Measurements from ENCODE around the gene TMEM72.

TMEM72 gene

GRCh38 chr10:44878706-44879530 is 32.2 kb upstream of the TMEM72 start:
- Histone ChIP-seq H3K9me3 (ENCODE audit: control insufficient read depth, insufficient read depth, low read length) (no peaks in the 10 kb centered on the region), H3K36me3 (ENCODE audit: control insufficient read depth, insufficient read depth, low read length) (no peaks in the 10 kb centered on the region), H3K4me3 (ENCODE audit: low read depth, low read length) (peak overlapping the region; percentile 60), H3K4me1 (ENCODE audit: control insufficient read depth, insufficient read depth, low read length) (no peaks in the 10 kb centered on the region), H3K27me3 (ENCODE audit: control insufficient read depth, insufficient read depth, low read length) (peaks cover 21% of the 10 kb centered on the region), H3K9ac (ENCODE audit: low read depth, low read length) (peak overlapping the region; percentile 50)

GRCh38 chr10:44879531-44879899 is 31.6 kb upstream of the TMEM72 start:
- H3K9ac ChIP-seq (ENCODE audit: low read depth, low read length): no peak overlapping the region
- H3K4me3 ChIP-seq (ENCODE audit: low read depth, low read length): peak overlapping the region; percentile 60
- H3K27me3 ChIP-seq (ENCODE audit: control insufficient read depth, insufficient read depth, low read length): peaks cover 21% of the 10 kb centered on the region
- no peaks in the 10 kb centered on the region for H3K9me3 ChIP-seq (ENCODE audit: control insufficient read depth, insufficient read depth, low read length)
- no peaks in the 10 kb centered on the region for H3K36me3 ChIP-seq (ENCODE audit: control insufficient read depth, insufficient read depth, low read length)
- no peaks in the 10 kb centered on the region for H3K4me1 ChIP-seq (ENCODE audit: control insufficient read depth, insufficient read depth, low read length)

GRCh38 chr10:44880090-44880715 is 30.9 kb upstream of the TMEM72 start:
- peaks cover 21% of the 10 kb centered on the region for H3K27me3 ChIP-seq (ENCODE audit: control insufficient read depth, insufficient read depth, low read length)
- H3K9ac ChIP-seq (ENCODE audit: low read depth, low read length): no peak overlapping the region
- no peaks in the 10 kb centered on the region for H3K4me1 ChIP-seq (ENCODE audit: control insufficient read depth, insufficient read depth, low read length)
- no peaks in the 10 kb centered on the region for H3K9me3 ChIP-seq (ENCODE audit: control insufficient read depth, insufficient read depth, low read length)
- H3K4me3 ChIP-seq (ENCODE audit: low read depth, low read length): no peak overlapping the region
- no peaks in the 10 kb centered on the region for H3K36me3 ChIP-seq (ENCODE audit: control insufficient read depth, insufficient read depth, low read length)

- Histone ChIP-seq H3K36me3 (ENCODE audit: control insufficient read depth, insufficient read depth, low read length) (no peaks in the 10 kb centered on the region), H3K27me3 (ENCODE audit: control insufficient read depth, insufficient read depth, low read length) (peaks cover 21% of the 10 kb centered on the region)
These were observed 29.5 kb upstream of the TMEM72 start for GRCh38 chr10:44881649-44882048.

GRCh38 chr10:44882166-44882720 is 28.9 kb upstream of the TMEM72 start:
- Histone ChIP-seq H3K4me3 (ENCODE audit: low read depth, low read length) (no peak overlapping the region), H3K9me3 (ENCODE audit: control insufficient read depth, insufficient read depth, low read length) (no peaks in the 10 kb centered on the region), H3K4me1 (ENCODE audit: control insufficient read depth, insufficient read depth, low read length) (no peaks in the 10 kb centered on the region), H3K9ac (ENCODE audit: low read depth, low read length) (no peak overlapping the region), H3K27me3 (ENCODE audit: control insufficient read depth, insufficient read depth, low read length) (peaks cover 21% of the 10 kb centered on the region), H3K36me3 (ENCODE audit: control insufficient read depth, insufficient read depth, low read length) (no peaks in the 10 kb centered on the region)

More at GRCh38 chr10:44881649-44882048, 29.5 kb upstream of the TMEM72 start:
- Histone ChIP-seq H3K9ac (ENCODE audit: low read depth, low read length) (no peak overlapping the region), H3K4me3 (ENCODE audit: low read depth, low read length) (no peak overlapping the region), H3K4me1 (ENCODE audit: control insufficient read depth, insufficient read depth, low read length) (no peaks in the 10 kb centered on the region), H3K9me3 (ENCODE audit: control insufficient read depth, insufficient read depth, low read length) (no peaks in the 10 kb centered on the region)

- H3K9me3 ChIP-seq (ENCODE audit: control insufficient read depth, insufficient read depth, low read length): no peaks in the 10 kb centered on the region
- peaks cover 21% of the 10 kb centered on the region for H3K27me3 ChIP-seq (ENCODE audit: control insufficient read depth, insufficient read depth, low read length)
- H3K4me1 ChIP-seq (ENCODE audit: control insufficient read depth, insufficient read depth, low read length): no peaks in the 10 kb centered on the region
- H3K9ac ChIP-seq (ENCODE audit: low read depth, low read length): no peak overlapping the region
- no peaks in the 10 kb centered on the region for H3K36me3 ChIP-seq (ENCODE audit: control insufficient read depth, insufficient read depth, low read length)
- H3K4me3 ChIP-seq (ENCODE audit: low read depth, low read length): no peak overlapping the region
These were observed 27.4 kb upstream of the TMEM72 start for GRCh38 chr10:44883593-44884331.

DNA sequence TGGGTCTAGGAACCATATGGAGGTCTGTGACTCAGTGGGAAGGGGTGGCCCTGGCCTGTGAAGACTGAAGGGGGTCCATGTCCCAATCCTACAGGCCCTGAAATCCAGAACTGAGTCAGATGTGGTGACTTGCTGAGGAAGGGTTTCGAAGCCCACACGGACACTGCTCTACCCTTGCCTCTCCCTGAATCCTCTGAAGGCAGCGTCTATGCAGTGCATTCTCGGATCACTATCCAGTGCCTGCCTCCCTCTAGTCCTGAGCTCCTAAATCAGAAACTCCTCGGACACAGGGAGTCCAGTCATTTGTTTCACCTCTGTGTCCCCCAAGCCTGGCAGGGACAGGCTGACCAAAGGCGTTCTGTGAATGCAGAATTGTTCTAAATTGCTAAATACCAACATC is 25.4 kb upstream of the TMEM72 start:
- Histone ChIP-seq H3K9me3 (ENCODE audit: control insufficient read depth, insufficient read depth, low read length) (no peaks in the 10 kb centered on the region), H3K27me3 (ENCODE audit: control insufficient read depth, insufficient read depth, low read length) (peaks cover 7% of the 10 kb centered on the region), H3K4me1 (ENCODE audit: control insufficient read depth, insufficient read depth, low read length) (no peaks in the 10 kb centered on the region), H3K36me3 (ENCODE audit: control insufficient read depth, insufficient read depth, low read length) (no peaks in the 10 kb centered on the region), H3K9ac (ENCODE audit: low read depth, low read length) (no peak overlapping the region), H3K4me3 (ENCODE audit: low read depth, low read length) (no peak overlapping the region)

DNA sequence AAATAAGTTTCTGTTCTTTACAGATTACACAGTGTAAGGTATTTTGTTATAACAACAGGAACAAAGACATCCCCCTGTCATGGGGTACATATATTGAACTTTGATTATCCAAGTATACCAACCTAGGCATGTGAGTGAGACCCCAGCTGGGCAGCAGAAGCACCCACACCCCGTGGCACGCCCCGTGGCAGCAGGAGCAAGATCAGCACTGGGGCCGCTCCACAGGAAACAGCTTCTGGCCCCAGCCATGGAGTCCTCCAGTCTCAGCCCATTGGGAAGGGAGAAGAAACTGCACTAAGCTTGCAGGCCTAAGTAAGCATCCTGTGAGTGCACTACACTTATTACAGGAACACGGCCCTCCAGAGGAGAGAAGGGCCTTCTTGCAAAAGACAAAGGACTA is 24.2 kb upstream of the TMEM72 start:
- no peaks in the 10 kb centered on the region for H3K4me1 ChIP-seq (ENCODE audit: control insufficient read depth, insufficient read depth, low read length)
- H3K4me3 ChIP-seq (ENCODE audit: low read depth, low read length): no peak overlapping the region
- peaks cover 2% of the 10 kb centered on the region for H3K27me3 ChIP-seq (ENCODE audit: control insufficient read depth, insufficient read depth, low read length)
- no peaks in the 10 kb centered on the region for H3K36me3 ChIP-seq (ENCODE audit: control insufficient read depth, insufficient read depth, low read length)
- H3K9ac ChIP-seq (ENCODE audit: low read depth, low read length): no peak overlapping the region
- no peaks in the 10 kb centered on the region for H3K9me3 ChIP-seq (ENCODE audit: control insufficient read depth, insufficient read depth, low read length)

DNA sequence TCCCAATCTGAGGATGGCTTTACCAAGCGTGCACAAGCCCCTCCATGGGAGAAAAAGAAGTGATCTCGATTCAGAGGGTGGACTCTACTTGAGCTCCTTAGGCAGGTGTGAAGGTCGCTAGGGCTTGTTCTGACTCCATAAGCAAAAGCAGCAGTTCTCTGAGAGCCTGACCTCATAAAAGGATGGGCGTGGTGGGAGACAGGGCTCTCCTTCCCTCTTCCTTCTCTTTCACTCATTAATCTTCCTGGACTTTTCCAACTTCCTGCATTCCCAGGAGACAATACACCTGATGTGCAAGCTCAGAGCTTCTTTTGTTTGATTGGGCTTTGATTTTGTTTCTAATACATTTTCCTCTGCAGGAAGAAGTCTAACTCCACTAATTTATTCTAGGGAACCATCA is 22.3 kb upstream of the TMEM72 start:
- Histone ChIP-seq H3K4me3 (ENCODE audit: low read depth, low read length) (no peak overlapping the region), H3K4me1 (ENCODE audit: control insufficient read depth, insufficient read depth, low read length) (no peaks in the 10 kb centered on the region), H3K36me3 (ENCODE audit: control insufficient read depth, insufficient read depth, low read length) (no peaks in the 10 kb centered on the region), H3K9me3 (ENCODE audit: control insufficient read depth, insufficient read depth, low read length) (no peaks in the 10 kb centered on the region), H3K27me3 (ENCODE audit: control insufficient read depth, insufficient read depth, low read length) (no peaks in the 10 kb centered on the region), H3K9ac (ENCODE audit: low read depth, low read length) (no peak overlapping the region)

- Histone ChIP-seq H3K9me3 (ENCODE audit: control insufficient read depth, insufficient read depth, low read length) (no peaks in the 10 kb centered on the region), H3K4me3 (ENCODE audit: low read depth, low read length) (no peak overlapping the region), H3K36me3 (ENCODE audit: control insufficient read depth, insufficient read depth, low read length) (no peaks in the 10 kb centered on the region), H3K9ac (ENCODE audit: low read depth, low read length) (no peak overlapping the region), H3K4me1 (ENCODE audit: control insufficient read depth, insufficient read depth, low read length) (no peaks in the 10 kb centered on the region), H3K27me3 (ENCODE audit: control insufficient read depth, insufficient read depth, low read length) (no peaks in the 10 kb centered on the region)
These were observed 21.3 kb upstream of the TMEM72 start for GRCh38 chr10:44889834-44890233.

- Histone ChIP-seq H3K4me1 (ENCODE audit: control insufficient read depth, insufficient read depth, low read length) (no peaks in the 10 kb centered on the region), H3K27me3 (ENCODE audit: control insufficient read depth, insufficient read depth, low read length) (no peaks in the 10 kb centered on the region), H3K4me3 (ENCODE audit: low read depth, low read length) (no peak overlapping the region), H3K9me3 (ENCODE audit: control insufficient read depth, insufficient read depth, low read length) (no peaks in the 10 kb centered on the region), H3K36me3 (ENCODE audit: control insufficient read depth, insufficient read depth, low read length) (no peaks in the 10 kb centered on the region), H3K9ac (ENCODE audit: low read depth, low read length) (no peak overlapping the region)
These were observed 20.2 kb upstream of the TMEM72 start for GRCh38 chr10:44890696-44891563.
